GM12873 (cell line): ENCODE measurements around the gene HSP90AB1.

Source experiments
- TF ChIP-seq, protein P1 (sequence below): IDR thresholded peaks from 2 replicates; pipeline ENCODE4 v1.5.1; 2012; ENCODE audit warnings: low read depth, mild to moderate bottlenecking, moderate library complexity, low read length, control low read depth; ENCODE audit not compliant: insufficient read depth; ENCODE audit errors: missing control alignments

The HSP90AB1 gene

DNA sequence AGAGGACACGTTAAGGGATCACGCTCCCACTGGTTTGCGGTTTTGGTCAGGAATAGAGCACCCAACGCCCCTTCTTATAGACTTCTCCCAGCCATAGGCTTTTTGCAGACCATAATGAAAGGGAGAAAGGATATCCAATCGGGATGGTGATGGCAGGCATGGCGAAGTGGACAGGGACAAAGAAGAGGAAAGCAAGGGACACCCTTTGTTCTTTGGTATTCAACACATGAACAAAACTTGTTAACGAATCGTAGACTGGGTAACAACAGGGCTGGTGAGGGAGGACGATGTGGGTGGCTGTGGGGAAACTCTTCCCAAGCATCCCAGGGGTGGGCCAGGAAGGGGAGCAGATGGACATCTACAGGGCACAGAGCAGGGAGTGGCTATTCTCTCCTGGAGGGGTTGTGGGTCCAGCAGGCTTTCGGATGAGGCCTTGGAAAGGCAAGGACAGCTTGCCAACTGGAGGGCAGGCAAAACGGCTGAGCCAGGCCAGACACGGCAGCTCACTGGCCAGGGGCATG, 1.4 kb upstream of the HSP90AB1 start:
- TF ChIP-seq, protein P1, sequence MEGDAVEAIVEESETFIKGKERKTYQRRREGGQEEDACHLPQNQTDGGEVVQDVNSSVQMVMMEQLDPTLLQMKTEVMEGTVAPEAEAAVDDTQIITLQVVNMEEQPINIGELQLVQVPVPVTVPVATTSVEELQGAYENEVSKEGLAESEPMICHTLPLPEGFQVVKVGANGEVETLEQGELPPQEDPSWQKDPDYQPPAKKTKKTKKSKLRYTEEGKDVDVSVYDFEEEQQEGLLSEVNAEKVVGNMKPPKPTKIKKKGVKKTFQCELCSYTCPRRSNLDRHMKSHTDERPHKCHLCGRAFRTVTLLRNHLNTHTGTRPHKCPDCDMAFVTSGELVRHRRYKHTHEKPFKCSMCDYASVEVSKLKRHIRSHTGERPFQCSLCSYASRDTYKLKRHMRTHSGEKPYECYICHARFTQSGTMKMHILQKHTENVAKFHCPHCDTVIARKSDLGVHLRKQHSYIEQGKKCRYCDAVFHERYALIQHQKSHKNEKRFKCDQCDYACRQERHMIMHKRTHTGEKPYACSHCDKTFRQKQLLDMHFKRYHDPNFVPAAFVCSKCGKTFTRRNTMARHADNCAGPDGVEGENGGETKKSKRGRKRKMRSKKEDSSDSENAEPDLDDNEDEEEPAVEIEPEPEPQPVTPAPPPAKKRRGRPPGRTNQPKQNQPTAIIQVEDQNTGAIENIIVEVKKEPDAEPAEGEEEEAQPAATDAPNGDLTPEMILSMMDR, result no peak

DNA sequence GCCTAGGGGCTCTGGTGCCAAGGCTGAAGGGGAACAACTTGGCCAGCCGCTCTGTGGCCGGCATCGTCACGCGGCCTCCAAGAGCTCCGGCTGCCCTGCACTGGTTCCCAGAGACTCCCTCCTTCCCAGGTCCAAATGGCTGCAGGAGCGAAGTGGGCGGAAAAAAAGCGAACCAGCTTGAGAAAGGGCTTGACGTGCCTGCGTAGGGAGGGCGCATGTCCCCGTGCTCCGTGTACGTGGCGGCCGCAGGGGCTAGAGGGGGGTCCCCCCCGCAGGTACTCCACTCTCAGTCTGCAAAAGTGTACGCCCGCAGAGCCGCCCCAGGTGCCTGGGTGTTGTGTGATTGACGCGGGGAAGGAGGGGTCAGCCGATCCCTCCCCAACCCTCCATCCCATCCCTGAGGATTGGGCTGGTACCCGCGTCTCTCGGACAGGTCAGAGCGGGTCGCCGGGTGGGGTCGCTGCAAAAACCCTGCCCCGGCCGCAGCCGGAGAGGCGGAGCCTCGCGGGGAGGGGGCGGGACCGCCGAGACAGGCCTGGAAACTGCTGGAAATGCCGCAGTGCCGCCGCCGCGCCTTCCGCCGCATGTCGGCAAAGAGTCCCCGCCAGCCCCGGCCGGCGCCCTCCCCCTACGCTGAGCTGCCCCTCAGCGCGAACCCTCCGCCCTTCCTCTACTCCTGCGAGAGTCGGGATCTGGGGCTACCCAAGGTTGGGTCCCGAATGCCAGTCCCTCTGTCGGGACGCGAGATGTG, 814 bp upstream of the HSP90AB1 start:
- TF ChIP-seq, protein P1, result peak; percentile 32

DNA sequence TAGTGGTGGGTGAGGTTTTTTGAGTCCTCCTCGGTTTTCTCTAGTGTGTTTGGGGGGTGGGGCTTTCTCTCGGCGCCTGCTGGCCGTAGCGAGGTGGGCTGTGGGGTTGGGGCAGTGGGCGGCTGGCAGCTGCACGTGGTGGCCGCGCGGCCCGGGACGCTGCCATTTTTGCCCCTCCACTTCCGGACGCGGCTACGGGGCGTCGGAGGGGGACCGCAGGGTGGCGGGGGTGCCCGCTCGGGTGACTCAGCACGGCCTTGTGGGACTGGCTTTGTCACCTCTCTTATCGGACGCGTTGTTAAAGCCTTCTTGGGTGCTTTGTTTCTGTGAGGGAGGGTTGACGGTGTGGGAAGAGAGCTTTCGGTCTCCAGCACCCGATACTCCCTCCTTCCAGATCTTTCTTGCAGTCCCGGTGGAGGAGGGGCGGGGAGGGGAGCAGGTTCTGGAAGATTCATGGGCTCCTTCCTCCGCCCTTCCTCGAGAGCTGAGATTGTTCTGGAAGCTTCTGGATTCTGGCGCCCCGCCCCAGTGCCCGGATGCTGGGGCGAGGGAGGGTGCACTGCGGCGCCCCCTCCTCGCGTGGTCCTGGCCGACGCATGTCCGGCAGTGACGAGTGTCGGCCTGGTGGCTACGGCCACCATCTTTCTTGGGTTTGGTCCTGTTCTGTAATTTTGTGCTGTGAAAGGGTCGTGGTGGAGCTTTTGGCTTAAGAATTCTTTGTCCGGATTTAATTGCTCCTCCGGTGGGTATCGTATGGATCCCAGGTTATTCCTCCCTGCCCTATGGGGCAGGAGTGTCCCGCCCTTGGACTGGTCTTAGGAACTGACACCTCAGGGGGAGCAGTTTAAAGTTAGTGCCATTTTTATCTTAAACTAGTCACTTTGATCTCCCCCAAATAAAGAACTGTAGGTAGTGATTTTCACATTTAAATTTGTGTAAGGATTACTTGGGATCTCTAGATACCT, 719 bp downstream of the HSP90AB1 start:
- TF ChIP-seq, protein P1, result no peak

DNA sequence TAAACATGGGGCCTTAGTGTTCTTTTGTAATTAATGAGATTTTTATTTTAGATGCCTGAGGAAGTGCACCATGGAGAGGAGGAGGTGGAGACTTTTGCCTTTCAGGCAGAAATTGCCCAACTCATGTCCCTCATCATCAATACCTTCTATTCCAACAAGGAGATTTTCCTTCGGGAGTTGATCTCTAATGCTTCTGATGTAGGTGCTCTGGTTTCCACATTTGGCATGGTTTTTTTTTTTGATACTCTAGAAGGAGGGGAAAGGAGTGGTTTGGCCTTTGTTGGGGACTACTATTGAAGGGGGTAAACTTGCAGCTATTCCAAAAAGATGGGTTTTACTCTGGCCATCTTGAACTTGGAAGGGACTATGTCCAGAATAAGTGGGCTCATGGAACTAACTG, 1.7 kb downstream of the HSP90AB1 start:
- TF ChIP-seq, protein P1, result no peak

DNA sequence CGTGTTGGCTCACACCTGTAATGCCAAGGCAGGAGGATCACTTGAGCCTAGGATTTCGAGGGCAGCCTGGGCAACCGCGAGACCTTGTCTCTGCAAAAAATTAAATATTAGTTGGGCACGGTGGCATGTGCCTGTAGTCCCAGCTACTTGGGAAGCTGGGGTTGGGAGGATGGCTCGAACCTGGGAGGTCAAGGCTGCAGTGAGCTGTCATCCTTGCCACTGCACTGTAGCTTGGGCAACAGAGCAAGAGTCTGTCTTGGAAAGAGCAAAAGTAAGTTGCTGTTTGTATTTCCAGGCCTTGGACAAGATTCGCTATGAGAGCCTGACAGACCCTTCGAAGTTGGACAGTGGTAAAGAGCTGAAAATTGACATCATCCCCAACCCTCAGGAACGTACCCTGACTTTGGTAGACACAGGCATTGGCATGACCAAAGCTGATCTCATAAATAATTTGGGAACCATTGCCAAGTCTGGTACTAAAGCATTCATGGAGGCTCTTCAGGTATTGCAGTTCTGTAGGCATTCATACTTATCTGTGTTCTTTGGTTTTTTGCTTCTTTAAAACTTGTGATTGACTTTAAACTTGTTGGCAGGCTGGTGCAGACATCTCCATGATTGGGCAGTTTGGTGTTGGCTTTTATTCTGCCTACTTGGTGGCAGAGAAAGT, 2.3 kb downstream of the HSP90AB1 start:
- TF ChIP-seq, protein P1, result no peak

DNA sequence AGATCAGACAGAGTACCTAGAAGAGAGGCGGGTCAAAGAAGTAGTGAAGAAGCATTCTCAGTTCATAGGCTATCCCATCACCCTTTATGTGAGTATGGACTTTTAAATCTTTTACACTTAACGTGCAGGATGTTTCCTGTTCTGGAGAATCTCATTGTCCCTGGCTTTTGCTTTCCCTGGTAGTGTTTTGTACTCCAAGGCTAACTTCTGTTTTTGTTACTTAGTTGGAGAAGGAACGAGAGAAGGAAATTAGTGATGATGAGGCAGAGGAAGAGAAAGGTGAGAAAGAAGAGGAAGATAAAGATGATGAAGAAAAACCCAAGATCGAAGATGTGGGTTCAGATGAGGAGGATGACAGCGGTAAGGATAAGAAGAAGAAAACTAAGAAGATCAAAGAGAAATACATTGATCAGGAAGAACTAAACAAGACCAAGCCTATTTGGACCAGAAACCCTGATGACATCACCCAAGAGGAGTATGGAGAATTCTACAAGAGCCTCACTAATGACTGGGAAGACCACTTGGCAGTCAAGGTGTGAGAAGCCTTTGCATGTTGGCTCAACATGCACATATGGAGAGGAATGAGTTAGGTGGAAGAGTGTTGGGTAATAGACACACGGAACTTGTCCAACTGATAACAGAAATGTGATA, 3.3 kb downstream of the HSP90AB1 start:
- TF ChIP-seq, protein P1, result no peak
